ENCODE results near the gene DNAH7. TPM values are rescaled to one million over a fixed set of nuclear protein-coding genes. Genes with fewer than 3 reads are reported as not detected.

Gene DNAH7
- total and polyA plus RNA-seq, 9 of the 15 experiments (the other 6 are each of a cell fraction or from before 2014, with no cell fraction given): 0.03 to 0.42 (median 0.18) TPM

DNA sequence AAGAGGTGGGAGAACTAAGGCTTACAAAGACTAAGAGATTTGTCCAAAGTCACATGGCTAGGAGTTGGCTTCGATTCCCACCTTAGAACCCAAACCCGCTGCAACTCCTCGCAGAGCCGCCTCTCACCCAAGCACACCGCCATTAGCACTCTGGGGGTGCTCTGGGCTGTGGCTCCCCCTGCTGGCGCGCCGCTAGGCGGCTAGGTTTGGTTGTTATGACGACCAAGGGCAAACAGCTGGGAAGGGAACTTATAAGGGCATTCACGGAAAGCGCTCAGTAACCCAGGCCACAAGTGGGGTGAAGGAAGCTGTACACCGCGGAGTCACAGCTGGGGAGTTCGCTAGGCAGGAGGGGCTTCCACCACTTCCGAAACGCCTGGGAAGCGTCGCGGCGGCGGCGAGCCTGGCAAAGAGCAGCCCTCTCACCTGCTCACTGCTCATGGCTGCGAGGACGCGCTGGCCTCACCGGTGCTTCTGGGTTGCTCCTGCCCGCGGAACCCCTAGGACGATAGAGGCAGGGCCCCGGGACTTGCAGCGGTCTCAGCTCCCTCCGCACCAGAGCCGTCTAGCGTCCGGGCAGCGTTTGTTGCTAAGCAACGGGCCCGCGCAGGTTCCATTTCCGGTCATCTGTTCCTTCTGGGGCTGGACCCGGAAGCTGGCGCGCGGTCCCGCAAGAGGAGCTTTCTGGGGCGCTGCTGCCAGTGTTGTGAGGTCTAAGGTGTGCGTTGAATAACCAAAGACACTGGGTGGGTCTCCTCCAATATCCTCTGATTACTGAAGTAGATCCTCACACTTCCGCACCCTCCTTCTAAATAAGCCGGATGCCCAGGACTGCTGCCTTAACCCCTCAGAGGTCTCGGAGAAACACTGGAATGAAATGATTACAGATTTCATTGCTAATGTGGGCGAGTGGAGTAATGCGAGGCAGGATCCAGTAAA lies at the start of gene DNAH7 (continued):
- TF ChIP-seq ZNF76 (CRISPR knock-in tag; IDR thresholded peaks at IDR 0.05; ENCODE audit: borderline replicate concordance): no peak
- TF ChIP-seq GATAD2B (IDR thresholded peaks at IDR 0.05; ENCODE audit: borderline replicate concordance): peak; percentile 38; the same call in 1 of the 2 replicates
- TF ChIP-seq, protein P1, sequence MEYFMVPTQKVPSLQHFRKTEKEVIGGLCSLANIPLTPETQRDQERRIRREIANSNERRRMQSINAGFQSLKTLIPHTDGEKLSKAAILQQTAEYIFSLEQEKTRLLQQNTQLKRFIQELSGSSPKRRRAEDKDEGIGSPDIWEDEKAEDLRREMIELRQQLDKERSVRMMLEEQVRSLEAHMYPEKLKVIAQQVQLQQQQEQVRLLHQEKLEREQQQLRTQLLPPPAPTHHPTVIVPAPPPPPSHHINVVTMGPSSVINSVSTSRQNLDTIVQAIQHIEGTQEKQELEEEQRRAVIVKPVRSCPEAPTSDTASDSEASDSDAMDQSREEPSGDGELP (CRISPR knock-in tag; IDR thresholded peaks at IDR 0.05; ENCODE audit: borderline replicate concordance): peak; percentile 97
- peak; percentile 82 for TF ChIP-seq DACH1 (IDR thresholded peaks at IDR 0.05; ENCODE audit: partially characterized antibody)
- TF ChIP-seq HLTF (IDR thresholded peaks at IDR 0.05): no peak
- TF ChIP-seq NFYB (IDR thresholded peaks at IDR 0.05; ENCODE audit: extremely low read depth, insufficient read length): no peak
- TF ChIP-seq CTBP1 (IDR thresholded peaks at IDR 0.05; ENCODE audit: borderline replicate concordance): 0 out of 2 replicates have a peak, but pooled peaks have one; percentile 20
- no peak for TF ChIP-seq ZNF134 (CRISPR knock-in tag; conservative IDR thresholded peaks at IDR 0.05)
- peak; percentile 47 for TF ChIP-seq TBP (optimal IDR thresholded peaks at IDR 0.05; ENCODE audit: low read depth, low read length)
- TF ChIP-seq ERF (CRISPR knock-in tag; IDR thresholded peaks at IDR 0.05): no peak
- TF ChIP-seq, protein P2, sequence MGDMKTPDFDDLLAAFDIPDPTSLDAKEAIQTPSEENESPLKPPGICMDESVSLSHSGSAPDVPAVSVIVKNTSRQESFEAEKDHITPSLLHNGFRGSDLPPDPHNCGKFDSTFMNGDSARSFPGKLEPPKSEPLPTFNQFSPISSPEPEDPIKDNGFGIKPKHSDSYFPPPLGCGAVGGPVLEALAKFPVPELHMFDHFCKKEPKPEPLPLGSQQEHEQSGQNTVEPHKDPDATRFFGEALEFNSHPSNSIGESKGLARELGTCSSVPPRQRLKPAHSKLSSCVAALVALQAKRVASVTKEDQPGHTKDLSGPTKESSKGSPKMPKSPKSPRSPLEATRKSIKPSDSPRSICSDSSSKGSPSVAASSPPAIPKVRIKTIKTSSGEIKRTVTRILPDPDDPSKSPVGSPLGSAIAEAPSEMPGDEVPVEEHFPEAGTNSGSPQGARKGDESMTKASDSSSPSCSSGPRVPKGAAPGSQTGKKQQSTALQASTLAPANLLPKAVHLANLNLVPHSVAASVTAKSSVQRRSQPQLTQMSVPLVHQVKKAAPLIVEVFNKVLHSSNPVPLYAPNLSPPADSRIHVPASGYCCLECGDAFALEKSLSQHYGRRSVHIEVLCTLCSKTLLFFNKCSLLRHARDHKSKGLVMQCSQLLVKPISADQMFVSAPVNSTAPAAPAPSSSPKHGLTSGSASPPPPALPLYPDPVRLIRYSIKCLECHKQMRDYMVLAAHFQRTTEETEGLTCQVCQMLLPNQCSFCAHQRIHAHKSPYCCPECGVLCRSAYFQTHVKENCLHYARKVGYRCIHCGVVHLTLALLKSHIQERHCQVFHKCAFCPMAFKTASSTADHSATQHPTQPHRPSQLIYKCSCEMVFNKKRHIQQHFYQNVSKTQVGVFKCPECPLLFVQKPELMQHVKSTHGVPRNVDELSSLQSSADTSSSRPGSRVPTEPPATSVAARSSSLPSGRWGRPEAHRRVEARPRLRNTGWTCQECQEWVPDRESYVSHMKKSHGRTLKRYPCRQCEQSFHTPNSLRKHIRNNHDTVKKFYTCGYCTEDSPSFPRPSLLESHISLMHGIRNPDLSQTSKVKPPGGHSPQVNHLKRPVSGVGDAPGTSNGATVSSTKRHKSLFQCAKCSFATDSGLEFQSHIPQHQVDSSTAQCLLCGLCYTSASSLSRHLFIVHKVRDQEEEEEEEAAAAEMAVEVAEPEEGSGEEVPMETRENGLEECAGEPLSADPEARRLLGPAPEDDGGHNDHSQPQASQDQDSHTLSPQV (IDR thresholded peaks at IDR 0.05): 0 out of 2 replicates have a peak, but pooled peaks have one; percentile 32
- peak; percentile 56; the same call in 1 of the 2 replicates for TF ChIP-seq ETV5 (CRISPR knock-in tag; IDR thresholded peaks at IDR 0.05; ENCODE audit: low read depth)
- TF ChIP-seq ESRRA (IDR thresholded peaks at IDR 0.05; ENCODE audit: borderline replicate concordance, low read depth): peak; percentile 69
- TF ChIP-seq, protein P3, sequence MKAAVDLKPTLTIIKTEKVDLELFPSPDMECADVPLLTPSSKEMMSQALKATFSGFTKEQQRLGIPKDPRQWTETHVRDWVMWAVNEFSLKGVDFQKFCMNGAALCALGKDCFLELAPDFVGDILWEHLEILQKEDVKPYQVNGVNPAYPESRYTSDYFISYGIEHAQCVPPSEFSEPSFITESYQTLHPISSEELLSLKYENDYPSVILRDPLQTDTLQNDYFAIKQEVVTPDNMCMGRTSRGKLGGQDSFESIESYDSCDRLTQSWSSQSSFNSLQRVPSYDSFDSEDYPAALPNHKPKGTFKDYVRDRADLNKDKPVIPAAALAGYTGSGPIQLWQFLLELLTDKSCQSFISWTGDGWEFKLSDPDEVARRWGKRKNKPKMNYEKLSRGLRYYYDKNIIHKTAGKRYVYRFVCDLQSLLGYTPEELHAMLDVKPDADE (conservative IDR thresholded peaks at IDR 0.05; ENCODE audit: control insufficient read depth, low read depth, low read length): peak; percentile 46; the same call in 1 of the 2 replicates
- TF ChIP-seq EGR1 (conservative IDR thresholded peaks at IDR 0.05): 0 out of 2 replicates have a peak, but pooled peaks have one; percentile 10
- TF ChIP-seq SRF (CRISPR knock-in tag; IDR thresholded peaks at IDR 0.05): peak in 1 of 2 experiments; percentile 78; a peak in 1 of 4 replicates
- no peak for TF ChIP-seq RNF2 (IDR thresholded peaks at IDR 0.05)
- TF ChIP-seq, protein P4, sequence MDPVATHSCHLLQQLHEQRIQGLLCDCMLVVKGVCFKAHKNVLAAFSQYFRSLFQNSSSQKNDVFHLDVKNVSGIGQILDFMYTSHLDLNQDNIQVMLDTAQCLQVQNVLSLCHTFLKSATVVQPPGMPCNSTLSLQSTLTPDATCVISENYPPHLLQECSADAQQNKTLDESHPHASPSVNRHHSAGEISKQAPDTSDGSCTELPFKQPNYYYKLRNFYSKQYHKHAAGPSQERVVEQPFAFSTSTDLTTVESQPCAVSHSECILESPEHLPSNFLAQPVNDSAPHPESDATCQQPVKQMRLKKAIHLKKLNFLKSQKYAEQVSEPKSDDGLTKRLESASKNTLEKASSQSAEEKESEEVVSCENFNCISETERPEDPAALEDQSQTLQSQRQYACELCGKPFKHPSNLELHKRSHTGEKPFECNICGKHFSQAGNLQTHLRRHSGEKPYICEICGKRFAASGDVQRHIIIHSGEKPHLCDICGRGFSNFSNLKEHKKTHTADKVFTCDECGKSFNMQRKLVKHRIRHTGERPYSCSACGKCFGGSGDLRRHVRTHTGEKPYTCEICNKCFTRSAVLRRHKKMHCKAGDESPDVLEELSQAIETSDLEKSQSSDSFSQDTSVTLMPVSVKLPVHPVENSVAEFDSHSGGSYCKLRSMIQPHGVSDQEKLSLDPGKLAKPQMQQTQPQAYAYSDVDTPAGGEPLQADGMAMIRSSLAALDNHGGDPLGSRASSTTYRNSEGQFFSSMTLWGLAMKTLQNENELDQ (CRISPR knock-in tag; IDR thresholded peaks at IDR 0.05; ENCODE audit: borderline replicate concordance): 0 out of 2 replicates have a peak, but pooled peaks have one; percentile 44
- no peak for TF ChIP-seq YBX1 (IDR thresholded peaks at IDR 0.05)

Measured in K562 (cell line).